Stimulated activated CD4-positive, alpha-beta T cell treated with anti-CD3 and anti-CD28 coated beads, Interleukin-2, amount 100 ng/mL, for 4 hours (primary cell): ENCODE results near the gene CCNB3.
"Not testable (repeated sequence)": the region's sequence is repeated elsewhere in the genome, so short reads cannot be mapped to it uniquely, and the experiment has no call there.

Source experiments
- DNase-seq: peaks from one replicate; pipeline ENCODE4 v3.0.0-alpha.2; 2020; ENCODE audit warnings: low read depth

Gene CCNB3, protein sequence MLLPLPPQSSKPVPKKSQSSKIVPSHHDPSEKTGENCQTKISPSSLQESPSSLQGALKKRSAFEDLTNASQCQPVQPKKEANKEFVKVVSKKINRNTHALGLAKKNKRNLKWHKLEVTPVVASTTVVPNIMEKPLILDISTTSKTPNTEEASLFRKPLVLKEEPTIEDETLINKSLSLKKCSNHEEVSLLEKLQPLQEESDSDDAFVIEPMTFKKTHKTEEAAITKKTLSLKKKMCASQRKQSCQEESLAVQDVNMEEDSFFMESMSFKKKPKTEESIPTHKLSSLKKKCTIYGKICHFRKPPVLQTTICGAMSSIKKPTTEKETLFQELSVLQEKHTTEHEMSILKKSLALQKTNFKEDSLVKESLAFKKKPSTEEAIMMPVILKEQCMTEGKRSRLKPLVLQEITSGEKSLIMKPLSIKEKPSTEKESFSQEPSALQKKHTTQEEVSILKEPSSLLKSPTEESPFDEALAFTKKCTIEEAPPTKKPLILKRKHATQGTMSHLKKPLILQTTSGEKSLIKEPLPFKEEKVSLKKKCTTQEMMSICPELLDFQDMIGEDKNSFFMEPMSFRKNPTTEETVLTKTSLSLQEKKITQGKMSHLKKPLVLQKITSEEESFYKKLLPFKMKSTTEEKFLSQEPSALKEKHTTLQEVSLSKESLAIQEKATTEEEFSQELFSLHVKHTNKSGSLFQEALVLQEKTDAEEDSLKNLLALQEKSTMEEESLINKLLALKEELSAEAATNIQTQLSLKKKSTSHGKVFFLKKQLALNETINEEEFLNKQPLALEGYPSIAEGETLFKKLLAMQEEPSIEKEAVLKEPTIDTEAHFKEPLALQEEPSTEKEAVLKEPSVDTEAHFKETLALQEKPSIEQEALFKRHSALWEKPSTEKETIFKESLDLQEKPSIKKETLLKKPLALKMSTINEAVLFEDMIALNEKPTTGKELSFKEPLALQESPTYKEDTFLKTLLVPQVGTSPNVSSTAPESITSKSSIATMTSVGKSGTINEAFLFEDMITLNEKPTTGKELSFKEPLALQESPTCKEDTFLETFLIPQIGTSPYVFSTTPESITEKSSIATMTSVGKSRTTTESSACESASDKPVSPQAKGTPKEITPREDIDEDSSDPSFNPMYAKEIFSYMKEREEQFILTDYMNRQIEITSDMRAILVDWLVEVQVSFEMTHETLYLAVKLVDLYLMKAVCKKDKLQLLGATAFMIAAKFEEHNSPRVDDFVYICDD (N-terminal part only)

DNA sequence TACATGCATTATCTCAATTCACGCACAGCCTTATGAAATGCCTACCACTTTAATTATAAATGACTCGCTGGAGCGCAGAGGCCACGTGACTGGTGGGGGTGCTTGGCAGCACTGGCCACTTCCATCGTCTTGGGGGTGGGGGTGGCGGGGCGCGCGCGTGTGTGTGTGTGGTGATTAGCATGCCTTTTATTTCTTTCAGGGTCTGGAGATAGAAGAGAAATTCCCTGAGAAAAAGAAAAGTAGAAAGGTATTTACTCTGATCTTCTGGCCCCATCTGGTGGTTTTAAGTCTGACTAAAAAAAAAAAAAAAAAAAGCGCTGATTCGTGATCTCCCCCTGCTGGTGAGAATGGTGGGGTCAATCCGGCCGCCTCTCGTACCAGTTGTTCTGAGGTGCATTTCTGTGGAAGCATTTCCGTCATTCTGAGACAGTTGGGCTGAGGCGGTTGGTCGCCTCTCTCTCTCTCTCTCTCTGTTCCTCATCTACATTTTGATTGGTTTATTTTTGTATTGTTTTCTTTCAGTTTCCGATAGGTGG lies at the start of gene CCNB3:
Gene CCNB3 (plus strand): TSS at position 402 of the 536 bp plus-strand sequence. CDS start 80,399 bp downstream, outside the sequence.
- DNase-seq = peak; percentile 51

DNA sequence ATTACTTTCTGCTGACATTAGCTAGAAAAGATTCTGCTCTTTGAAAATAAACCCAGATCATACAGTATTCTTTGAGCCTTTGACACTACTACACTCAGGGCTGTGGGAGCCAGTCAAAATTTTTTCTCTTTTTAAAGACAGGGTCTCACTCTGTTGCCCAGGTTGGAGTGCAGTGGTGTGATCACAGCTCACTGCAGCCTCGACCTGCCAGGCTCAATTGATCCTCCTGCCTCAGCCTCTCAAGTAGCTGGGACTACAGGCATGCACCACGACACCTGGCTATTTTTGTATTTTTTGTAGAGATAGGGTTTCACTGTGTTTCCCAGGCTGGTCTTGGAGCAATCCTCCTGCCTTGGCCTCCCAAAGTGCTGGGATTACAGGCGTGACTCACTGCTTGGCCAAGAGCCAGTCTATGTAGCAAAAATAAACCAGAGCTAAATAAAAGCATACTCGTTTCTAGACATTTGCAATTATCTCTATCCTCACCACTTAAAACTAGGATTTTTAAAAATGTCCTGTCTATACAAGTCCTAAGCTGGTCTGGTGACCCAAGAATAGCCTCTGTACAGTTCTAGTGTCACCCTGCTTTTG lies 46.9 kb upstream of the CCNB3 start:
- DNase-seq = no peak

DNA sequence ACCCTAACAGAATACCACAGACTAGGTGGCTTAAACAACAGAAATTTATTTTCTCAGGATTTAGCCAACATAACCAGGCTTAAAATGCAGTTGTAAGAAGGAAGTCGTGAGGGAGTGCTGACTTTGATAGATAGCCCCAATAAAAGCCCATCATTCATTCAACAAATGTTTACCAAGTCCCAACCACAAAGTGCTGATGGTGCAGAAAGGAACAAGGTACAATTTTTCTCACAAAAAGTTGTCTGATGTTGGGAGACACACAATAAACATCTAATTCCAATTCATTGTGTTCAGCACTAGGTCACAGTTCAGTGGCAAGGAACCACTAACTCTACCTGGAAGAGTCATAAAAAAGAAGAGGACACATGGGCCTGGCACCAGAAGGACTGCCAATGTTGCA lies 46.0 kb upstream of the CCNB3 start:
- no peak for DNase-seq

DNA sequence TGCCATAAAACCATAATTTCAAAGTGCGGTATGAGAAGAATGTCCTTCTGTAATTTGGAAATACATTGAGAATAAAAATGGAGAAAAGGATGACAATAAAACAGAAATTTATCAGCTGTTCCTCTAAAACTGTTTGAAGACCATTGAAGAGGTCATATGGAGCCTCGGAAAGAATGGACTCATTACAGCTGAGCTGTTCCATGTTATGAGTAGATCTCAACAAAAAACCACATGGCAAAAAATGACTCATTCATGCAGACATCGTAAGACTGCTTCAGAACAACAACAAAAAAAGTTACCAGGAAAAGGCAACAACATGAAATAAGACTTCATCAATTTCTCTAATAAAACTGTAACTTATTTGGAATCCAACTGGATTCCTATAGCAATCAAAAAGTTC lies 43.4 kb upstream of the CCNB3 start:
- DNase-seq = no peak

DNA sequence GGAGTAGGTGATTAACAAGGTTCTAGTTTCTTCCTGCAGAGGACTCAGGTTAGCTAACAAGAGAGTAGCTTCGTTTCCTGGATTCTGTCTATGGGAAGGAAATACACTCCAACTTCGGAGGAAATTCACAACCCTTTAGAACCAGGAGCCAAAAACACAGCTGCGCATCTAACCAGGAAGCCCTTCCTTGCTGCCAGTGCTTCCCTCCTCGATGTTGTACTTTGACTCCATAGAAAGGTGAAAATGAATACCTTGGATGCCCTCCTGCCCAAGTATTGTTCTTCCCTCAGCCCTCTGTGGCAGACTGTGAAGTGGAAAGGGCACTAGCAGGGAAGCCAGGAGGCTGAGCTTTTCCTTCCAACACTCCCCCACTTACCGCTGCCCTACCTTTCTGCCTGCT lies 38.8 kb upstream of the CCNB3 start:
- no peak for DNase-seq

DNA sequence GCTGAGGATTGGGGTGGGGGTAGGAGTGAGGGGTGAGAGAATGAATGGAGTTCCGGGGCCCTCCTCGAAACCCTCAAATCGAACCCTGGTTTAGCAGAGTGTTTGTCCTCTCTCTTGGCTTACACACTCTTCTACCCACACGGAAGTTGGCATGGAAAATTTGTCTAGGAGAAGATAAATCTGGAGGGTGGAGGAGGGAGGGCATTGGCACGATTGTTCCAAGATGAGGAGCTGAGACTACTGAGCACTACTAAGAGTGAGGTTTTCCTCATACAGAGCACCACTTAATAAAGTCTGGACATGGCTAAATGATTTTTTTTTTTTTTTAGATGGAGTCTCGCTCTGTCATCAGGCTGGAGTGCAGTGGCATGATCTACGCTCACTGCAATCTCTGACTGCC lies 37.2 kb upstream of the CCNB3 start:
- no peak for DNase-seq

DNA sequence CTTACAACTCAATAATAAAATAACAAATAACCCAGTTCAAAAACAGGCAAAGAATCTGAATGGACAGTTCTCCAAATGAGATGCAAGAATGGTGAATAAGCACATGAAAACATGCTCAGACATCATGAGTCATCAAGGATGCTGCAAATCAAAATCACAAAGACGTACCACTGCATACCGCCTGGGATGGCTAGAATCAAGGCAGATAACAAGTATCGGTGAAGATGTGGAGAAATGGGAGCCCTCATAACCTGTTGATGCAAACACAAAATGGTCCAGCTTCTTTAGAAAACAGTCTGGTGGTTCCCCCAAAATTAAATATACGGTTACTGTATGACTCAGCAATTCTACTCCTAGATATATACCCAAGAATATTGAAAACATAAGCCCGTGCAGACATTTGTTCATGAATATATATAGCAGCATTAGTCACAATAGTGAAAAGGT lies 36.3 kb upstream of the CCNB3 start:
- DNase-seq = no peak

DNA sequence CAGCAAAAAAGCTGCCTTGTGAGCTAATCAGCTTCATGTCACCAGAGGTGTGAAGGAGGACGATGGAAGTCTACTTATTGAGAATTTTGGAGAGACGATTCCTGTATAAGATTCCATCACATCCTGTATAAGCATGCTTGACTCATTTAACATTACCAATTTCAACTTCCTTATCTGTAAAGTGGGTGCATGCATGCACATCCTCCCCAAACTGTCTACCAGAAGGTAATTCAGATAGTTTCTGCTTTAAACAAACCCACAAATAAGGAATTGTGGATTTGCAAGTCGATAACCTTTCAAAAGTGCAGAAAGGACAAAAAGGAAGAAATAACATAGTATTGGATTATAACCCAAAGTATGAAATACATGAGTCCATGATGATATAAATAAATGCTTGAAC lies 34.8 kb upstream of the CCNB3 start:
- DNase-seq = no peak

DNA sequence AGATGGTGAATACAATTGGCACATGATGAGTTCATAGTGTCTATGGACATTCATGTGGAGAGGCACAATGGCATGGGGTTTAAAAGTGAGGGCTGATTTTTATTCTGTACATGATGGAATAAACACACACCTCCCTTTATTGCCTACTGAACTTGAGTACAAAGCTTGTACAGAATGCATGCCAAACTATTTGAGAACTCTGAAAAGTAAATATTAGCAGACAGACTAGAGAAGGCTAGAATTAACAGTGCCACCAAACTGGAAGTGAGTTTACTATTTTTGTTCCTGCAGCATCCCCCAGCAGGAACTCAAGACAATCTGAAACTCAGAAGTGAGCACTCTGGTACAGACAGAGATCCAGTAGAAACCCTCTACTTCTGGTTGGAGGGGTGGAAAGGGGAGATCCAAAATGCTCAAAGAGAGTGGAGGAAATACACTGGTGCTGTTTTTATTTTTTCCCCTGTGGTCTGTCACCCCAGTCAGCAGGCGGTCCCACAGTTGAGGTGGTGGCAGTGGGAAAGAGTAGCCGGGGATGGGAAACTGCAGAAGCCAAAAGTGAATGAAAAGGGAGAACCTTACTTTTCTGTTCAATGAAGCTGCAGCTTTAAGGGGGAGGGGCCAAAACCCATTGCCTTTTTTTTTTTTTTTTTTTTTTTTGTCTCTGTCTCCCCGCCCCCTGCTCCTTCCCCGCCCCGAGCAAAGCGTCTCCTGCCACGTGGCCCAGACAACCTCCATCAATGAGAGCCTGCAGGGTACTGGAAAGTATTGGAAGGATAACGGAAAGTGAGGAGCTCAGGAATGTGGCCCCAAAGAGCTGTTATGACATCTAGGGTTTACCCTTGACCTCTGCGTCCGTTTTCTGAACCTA lies 24.3 kb upstream of the CCNB3 start:
- no peak for DNase-seq

DNA sequence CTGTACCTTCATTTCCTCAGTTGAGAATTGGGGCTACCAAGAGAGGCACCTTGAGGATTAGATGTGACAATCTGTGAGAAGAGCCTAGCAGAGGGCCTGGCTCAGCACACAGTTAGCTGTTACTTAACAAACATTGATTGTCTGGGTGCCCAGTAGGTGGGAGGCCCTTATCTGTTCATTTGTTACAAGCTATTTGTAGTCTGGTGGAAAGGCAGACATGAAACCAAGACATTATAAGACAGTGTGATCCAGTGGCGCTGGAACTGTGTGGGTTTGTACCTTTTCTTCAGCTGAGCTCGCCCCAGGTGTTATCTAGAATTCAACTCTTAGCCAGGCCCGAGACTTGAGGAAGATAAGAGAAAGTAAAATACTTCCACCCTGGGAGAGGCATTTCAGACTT lies 20.7 kb upstream of the CCNB3 start:
- no peak for DNase-seq

DNA sequence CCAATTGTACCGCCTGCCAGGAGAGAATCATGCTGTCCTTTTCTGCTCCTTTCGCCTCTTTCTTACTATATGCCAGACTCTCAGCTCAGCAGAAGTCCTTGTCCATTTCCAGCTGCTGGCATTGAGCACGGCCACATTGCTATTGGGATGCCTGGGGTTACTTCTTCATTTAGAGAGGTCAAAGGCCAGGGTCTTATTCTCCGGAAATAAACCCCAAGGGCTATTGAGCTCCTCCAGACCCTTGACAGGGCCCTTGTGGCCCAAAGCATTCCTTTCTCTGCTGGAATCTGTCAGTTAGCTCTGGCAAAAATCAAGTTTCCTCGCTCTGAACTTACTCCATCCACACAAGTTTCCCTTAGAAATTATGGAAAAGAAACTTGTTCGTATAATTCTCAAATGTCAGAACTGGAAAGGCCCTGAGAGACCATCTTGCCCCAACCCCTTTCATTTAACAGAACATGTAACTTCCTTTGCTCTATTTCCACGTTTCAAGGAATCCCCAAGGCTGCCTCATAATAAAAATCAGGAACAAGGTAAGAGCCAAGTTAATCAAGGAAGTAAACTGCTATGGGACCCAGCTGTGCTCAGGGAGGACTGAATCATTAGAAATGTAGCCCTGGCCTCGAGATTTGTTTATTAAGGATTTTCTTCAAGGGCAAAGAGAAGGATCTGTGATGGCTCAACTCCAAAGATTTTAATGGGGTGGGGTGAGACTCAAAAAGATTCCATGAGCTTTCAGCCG lies 15.5 kb upstream of the CCNB3 start:
- DNase-seq = no peak

DNA sequence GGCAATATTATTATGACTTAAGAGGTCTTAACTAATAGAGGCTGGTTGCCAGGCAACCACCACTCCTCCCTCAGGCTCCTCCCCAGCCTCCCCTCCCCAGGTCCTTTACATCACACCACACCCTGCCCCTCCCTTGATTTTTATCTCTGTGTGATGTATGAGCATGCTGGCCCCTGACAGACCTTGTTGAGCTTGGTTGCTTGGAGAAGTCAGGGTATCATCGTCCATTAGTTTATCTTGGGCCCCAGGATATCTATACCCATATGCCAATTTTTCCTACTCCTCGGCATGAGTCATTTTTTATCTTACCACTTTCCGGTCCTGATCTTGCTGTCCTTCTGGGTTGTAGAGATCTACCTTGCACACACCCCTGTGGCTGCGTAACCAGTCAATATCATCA lies 6.2 kb upstream of the CCNB3 start:
- no peak for DNase-seq

DNA sequence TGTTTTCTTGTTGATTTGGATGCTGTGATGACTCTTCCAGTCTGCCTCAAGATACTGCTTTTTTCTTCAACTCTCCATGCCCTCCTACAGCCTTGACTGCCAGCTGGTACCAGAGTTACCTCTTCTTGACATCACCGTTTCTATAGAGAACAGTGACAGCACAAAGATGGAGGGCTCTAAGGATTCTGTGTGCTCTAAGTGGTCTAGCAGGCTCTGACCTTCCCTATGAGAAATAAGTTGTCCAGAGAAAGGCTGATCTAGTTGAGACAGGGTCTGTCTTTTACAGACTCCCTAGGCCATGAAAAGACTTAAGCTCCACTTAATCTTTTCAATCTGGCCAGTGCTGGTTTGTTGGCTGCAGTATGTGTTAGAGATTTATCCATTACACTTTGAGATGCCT lies 3.7 kb upstream of the CCNB3 start, which contains the start of gene AKAP4:
Gene AKAP4 (minus strand): TSS at position 101 of the 400 bp plus-strand sequence. CDS start 118 bp downstream, outside the sequence.
- no peak for DNase-seq

DNA sequence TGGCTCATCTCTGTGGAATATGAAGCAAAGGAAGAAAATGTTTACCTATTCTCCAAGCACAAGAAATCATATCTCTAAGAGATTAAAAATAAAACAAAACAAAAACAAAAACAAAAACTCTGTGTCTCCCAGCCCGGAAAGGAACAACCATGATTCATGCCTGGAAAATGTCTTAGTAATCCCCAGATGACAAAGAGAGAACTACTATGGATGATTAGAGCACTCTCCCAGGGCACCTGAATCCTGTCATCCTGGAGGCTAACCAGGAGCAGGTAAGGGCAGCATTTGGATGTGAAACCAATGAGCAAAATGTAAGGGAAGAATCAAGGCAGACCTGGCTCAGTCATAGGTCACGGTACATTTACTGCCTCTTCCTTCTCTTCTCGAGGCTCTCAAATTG lies 2.0 kb upstream of the CCNB3 start:
- DNase-seq = no peak

DNA sequence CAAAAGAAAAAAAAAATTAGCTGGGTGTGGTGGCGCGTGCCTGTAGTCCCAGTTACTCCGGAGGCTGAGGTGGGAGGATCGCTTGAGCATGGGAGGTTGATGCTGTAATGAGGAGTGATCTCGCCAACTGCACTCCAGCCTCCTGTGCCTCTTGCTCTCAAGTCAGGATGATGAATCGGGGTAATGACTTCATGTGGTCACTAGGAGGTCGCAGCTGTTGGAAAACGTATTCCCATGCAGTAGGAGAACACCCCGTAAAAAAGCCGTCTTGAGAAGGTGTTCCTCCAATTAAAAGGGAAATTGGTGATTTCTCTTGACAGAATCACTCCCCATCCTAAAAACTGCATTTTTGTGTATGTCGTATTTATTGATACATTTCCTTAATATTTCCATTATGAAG lies 2.2 kb downstream of the CCNB3 start:
- DNase-seq = no peak

DNA sequence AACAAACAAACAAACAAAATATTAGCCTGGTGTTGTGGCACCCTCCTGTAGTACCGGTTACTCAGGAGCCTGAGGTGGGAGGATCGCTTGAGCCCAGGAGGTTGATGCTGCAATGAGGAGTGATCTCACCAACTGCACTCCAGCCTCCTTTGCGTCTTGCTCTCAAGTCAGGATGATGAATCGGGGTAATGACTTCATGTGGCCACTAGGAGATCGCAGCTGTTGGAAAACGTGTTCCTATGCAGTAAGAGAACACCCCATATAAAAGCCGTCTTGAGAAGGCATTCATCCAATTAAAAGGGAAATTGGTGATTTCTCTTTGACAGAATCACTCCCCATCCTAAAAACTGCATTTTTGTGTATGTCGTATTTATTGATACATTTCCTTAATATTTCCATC lies 6.9 kb downstream of the CCNB3 start:
- DNase-seq = no peak

DNA sequence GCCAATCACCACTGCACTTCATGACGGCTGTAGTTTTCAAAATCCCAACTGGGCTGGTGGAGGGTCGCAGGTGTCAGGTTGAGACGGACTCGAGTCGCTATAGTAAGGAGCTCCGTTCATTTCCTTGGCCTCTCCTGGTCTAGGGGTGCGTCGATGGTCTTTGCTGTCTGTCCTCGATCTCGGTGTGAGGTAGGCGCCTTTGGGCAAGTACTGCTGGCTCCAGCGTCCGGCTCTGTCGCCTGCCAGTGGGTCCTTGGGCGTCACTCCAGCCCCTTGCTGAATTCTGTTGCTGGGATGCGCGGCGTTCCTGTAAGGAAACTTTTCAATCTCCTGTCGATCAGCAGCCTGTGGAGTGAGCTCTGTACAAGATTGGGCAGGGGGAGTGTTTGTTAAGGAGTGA lies 76.7 kb downstream of the CCNB3 start:
- DNase-seq = no peak

DNA sequence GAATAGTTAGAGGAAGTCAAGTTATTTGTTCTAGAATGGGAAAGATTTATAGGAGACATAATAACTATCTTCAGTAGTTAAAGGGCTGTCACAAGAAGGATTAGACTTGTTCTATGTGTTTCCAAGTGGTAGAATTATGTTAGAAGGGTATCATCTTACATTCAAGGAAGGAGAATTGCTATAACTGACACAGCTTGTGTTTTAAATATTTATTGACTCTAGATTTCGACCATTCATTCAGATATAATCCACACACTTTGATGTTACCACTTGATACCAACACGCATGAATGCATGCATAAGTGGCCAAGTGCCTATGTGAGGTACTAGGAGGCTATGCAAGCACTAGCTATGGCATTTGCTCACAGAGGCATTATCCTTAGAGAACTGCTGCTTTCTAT lies 122.7 kb downstream of the CCNB3 start:
- DNase-seq = no peak

DNA sequence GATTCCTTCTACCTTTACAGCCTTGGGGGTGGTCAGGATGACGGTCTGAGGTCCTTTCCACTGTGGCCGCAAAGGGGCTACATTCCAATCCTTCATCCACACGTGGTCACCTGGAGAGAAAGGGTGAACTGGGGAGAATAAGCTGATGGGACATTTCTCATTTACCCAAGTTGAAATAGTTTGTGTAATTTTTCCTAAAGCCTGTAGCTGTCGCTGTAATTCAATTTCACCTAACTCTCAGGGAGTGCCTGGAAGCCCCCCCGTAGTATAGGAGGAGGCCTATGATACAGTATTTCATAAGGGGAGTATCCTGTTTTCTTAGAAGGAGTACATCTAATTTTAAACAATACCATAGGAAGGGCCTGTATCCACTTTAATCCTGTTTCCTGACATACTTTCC lies 128.1 kb downstream of the CCNB3 start:
- DNase-seq = not testable (repeated sequence)

DNA sequence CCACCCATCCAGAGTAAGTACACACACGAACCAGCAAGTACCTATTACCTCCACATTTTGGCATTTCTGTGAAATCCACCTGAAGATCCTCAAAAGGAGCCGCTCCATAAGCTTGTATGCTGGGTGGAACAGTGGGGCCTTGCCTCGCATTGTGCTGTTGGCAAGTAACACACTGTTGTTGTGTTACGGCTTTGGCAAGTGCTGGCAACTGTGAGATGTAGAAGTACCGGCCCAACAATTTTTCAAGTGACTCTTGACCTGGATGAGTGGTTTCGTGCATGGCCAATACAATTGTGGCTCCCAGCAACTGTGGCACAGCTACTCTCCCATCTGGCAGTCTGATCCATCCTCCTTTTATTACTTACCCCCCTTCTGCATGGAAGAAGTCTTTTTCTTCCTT lies 128.7 kb downstream of the CCNB3 start:
- DNase-seq = no peak
